T-helper 1 cell treated with Interleukin-12 subunit alpha and Interleukin-12 subunit beta and Interleukin-4 antibody, amounts not matched to agents 30 ng/mL and 1 ng/mL, for 36 hours (primary cell): Measurements from ENCODE around the gene XPC. TPM values are rescaled to one million over a fixed set of nuclear protein-coding genes. Genes with fewer than 3 reads are reported as not detected.

Experiments used
- intact Hi-C: fragments of 100-400 bp; cut with micrococcal nuclease; formaldehyde crosslinking; loops from one replicate; pipeline ENCODE4 v1.15.1; 2024
- total RNA-seq: library from RNA; stranded (reverse); gene quantifications from 2 replicates; pipeline ENCODE4 v1.2.3, GENCODE V29; 2022

The XPC gene
- total RNA-seq, 1 donor from 2014 or later: 56.0 TPM

DNA sequence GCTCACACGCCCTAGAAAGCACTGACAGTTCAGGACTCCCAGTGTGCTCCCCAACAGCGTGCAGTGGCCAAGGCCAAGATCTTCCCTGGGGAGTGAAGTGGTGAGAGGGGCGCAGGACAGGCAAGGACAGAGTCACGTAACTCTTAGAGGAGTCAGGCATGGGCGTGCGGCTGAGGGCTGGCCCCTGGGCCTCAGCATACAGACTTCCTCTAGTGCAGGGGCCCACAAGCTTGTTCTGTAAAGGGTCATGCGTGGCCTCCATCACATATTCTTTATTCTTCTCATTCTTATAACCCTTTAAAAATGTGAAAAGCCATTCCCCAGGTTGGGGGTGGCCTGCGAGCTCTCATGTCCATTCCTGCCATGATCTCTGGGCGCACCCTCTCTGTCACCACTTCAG is 28.3 kb downstream of the XPC start:
- intact Hi-C loops: no loop called here

DNA sequence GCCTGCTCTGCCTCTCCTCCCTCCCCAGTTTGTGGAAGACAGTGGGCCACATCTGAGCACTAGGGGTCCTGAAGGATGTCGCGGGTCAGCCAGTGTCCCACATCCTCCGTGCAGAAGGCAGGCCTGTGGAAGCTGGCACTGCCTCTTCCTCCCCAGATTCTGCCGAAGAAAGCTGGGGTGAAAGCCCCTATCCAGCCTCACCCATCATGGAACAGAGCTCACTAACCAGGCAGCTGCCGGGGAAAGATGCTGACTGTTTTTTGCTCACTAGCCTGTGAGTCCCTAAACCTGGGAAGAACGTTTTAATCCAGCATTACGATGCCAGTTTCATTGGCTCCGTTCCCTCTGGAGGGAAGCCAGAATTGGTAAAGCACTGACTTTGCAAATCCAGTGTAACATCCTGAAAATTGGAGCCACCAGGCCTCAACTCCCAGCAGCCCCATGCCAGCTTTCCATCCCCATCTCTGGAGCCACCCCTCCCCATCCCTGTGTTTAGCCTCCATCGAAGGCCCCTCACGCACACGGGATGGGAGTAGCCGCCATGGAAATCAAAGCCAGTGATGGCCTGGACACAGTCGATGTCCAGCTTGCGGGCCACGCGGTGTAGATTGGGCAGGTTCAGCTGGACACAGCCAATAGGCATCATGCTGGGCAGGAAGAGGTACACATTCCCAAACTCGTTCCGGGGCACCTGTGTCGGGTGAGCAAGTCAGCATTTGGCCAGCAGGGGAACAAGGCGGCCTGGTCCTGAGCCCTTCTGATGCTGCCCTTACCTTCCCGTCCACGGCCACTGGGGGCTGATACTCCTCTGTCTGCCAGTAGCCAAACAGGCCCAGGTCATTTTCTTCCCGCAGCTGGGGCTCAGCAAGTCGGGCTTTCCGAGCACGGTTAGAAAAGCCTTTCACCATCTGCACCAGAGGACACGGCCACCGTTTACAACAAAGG is 30.1 kb downstream of the XPC start:
- intact Hi-C loops: no loop called here

DNA sequence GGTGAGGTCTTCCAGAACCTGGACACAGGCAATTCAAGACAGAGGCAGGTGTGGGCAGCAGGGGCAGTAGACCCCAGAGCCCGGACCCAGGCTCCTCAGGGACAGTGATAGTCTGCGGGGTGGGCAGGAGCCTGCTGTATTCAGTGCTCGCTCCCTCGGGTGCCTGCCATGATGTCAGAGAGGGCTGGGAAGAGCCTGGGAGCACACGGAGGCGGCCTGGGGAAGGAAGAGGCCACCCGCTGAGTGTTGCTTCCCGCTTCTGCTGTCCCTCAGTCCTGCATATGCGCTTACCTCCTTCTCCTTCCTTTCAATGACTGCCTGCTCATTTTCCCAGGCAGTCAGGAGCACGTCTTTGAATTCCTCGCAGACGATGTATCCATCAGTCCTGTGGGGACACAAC is 30.8 kb downstream of the XPC start:
- intact Hi-C loops: no loop called here

DNA sequence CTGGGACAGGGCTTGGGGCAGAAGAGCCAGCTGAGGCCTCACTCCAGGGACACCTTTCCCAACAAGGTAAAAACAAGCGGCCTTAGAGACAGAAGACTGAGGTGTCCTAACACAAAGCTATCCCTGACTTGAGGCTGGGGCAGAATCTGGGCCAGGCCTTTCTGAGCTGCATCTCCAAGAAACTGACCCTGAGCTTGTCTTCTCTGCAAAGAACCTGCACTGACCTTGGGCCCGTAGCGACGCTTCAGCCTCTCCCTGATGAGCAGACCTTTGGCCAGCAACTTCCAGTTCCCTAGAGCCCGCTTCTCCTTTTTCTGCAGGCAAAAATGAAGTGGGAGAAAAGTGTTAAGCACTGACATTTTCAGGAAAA is 31.4 kb downstream of the XPC start:
- intact Hi-C loops: no loop called here

DNA sequence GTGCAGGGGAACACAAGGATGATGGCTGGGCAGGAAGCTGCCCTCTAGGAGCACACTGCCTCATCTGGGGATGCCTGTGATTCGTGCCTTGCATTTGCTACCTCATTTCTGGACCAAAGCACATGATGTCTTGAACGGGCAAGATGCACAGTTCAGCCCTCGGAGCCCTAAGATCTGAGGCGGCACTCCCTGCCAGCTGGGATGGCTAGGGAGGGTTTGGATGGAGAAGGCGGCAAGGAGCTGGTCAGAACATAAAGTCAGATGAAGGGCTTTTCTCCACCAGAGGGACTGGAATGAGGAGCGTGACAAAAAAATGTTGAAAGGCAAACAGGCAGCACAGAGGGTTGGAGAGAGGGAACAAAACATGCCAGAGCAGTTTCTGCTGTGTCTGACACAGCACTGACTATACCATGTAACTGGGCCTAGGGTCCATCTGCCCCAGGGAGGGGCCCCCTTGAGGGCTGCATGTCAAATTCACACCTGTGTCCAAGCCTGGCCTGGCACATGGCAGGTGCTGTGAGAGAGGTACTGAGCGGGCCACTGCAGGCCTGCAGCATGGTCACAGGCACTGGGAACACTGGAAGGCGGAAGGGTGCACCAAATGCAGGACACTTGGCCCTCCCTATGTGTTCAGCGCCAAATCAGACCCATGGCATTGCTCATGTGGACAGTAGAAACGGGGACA is 31.9 kb downstream of the XPC start:
- intact Hi-C loops: no loop called here

DNA sequence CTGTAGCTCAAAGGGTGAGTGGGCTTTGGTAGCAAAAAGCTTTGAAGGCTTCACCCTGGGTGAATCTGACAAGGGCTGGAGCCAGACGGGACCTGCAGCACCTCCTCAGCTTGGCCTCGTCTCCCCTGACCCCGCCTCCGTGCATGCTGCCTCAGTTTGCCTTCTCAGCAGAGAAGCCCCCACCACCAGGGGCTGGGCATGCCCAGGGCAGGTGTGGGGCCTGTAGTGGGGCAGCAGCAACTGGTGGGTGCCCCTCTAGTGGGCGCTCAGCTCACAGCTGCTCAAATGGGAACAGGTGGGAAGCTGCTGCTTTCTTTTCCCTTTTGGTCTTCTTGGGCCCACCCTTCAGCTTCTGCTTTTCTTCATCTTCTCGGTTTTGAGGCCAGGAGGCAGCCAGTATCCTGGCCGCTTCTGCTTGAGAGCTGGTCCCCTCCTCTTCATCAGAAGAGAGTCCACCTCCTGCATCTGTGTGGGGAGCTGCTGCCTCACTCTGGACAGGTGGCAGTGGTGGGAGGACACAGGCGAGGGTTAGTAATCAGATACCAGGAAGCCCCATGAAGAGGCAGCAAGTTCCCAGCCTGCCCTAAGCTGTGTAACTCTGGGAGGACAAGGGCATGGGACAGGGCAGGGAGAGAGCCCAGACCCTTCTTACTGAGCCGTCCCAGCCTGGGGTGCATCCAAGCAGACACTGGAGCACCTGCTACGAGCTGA is 32.6 kb downstream of the XPC start:
- intact Hi-C loops: no loop called here

DNA sequence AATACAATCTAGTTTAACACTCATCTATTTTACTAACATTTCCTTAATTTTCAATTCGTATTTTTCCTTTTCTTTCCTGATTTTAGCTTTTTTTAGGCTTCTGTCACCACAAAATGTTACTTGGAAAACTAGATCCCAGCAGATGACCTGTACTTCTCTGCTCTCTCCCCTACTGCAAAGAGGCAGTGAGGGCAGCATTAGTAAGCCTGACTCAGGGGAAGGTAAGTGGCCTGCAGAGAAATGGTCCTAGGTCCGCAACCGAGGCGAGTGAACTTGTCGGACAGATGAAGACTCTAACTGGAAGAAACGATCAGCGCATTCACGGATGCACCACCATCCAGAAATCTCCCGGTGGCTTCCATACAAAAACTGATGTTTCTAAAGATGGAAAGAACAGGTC is 33.2 kb downstream of the XPC start:
- intact Hi-C loops: no loop called here

DNA sequence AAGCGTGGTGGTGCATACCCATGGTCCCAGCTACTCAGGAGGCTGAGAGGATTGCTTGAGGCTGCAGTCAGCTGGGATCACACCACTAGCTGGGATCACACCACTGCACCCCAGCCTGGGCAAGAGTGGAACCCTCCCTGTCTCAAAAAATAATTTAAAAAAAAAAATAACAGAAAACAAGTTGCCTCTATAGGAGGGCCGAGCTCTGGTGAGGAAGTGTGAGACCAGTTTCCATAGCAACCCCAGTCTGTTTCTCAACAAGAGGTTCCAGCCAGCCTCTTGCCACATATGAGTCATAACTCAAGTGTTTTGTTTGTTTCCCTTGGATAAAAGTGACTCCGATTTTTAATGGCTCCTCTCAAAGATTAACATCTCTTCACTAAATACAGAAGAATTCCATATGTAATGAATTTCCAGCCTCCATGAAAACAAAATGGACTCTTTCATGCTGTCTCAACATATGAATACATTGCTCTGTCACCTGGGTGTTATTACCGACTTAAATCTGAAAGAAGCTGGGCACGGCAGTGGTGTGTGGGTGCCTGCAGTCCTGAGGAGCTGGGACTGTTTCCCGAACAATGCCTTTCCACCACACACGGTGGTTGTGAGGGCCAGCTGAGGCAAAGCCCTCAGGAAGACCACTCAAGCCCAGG is 33.9 kb downstream of the XPC start:
- intact Hi-C loops: loop anchor here (1.0 to 5.0 kb wide), 8 partner anchors 20 to 722 kb away; partner anchors contain the start of genes CCDC174, CHCHD4, LSM3 and NUP210

DNA sequence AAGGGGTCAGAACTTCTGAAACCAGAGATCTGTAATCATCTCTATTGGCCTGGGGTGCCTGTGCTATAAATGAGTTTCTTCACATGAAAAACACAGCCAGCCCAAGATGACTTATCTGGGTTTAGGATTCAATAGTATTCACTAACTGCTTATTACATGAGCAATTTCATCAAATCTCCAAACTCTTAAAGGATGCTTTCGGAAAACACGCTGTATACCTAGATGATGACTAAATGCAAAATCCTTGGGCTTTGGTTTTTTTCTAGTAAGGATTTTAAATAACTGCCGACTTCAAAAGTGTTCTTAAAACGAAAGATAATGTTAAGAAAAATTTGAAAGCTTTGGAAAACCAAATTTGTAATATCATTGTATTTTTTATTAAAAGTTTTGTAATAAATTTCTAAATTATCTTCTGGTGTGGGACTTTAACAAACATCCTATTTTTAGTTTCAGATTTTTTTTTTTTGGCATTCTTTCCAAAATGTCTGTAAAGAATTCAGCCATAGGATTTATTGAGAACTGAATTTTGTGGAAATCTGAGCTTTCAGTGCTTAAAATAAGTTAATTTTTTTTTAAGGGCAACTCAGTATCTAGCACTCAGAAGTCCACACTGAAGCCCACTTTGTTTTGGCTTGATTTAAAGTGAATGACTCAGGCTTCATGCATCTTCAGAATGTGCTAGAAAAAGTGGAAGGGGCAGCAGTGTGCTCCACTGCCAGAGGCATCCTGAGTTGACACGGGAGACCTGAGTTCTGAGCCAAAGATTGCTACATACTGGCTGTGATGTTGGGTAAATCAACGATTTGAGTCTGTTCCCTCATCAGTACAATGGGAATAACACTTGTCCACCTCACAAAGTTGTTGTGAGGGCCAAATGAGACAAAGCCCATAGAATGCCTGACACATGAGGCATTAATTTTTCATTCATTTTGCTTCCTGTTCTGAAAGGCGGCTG is 34.9 kb downstream of the XPC start:
- intact Hi-C loops: loop anchor here (1.0 to 5.0 kb wide), 8 partner anchors 19 to 721 kb away; partner anchors contain the start of genes CCDC174, CHCHD4, LSM3 and NUP210

DNA sequence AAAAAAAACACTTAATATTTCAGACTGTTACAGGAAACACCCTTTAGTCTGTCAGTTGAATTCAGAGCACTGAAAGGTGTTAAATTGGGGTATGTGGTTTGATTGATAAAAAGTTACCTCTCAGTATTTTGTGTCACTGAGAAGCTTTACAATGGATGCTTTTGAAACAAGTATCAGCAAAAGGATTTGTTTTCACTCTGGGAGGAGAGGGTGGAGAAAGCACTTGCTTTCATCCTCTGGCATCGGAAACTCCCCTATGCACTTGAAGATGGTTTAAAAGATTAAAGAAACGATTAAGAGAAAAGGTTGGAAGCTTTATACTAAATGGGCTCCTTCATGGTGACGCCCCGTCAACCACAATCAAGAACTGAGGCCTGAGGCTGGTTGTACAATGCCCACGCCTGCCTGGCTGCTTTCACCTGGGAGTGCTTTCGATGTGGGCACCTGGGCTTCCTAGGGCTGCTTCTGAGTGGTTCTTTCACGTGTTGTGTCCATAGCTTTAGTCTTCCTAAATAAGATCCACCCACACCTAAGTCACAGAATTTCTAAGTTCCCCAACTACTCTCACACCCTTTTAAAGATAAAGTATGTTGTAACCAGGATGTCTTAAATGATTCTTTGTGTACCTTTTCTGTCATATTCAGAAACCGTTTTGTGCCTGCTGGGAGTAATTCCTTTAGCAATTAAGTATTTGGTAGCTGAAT is 35.7 kb downstream of the XPC start:
- intact Hi-C loops: loop anchor here (5.0 kb wide), 1 partner anchor 720 kb away; the partner anchor contains the start of gene NUP210

DNA sequence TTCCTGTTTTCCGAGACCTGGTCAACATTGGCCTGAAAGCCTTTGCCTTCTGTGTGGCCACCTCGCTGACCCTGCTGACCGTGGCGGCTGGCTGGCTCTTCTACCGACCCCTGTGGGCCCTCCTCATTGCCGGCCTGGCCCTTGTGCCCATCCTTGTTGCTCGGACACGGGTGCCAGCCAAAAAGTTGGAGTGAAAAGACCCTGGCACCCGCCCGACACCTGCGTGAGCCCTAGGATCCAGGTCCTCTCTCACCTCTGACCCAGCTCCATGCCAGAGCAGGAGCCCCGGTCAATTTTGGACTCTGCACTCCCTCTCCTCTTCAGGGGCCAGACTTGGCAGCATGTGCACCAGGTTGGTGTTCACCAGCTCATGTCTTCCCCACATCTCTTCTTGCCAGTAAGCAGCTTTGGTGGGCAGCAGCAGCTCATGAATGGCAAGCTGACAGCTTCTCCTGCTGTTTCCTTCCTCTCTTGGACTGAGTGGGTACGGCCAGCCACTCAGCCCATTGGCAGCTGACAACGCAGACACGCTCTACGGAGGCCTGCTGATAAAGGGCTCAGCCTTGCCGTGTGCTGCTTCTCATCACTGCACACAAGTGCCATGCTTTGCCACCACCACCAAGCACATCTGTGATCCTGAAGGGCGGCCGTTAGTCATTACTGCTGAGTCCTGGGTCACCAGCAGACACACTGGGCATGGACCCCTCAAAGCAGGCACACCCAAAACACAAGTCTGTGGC is 36.6 kb downstream of the XPC start:
- intact Hi-C loops: loop anchor here (5.0 kb wide), 1 partner anchor 719 kb away; the partner anchor contains the start of gene NUP210

DNA sequence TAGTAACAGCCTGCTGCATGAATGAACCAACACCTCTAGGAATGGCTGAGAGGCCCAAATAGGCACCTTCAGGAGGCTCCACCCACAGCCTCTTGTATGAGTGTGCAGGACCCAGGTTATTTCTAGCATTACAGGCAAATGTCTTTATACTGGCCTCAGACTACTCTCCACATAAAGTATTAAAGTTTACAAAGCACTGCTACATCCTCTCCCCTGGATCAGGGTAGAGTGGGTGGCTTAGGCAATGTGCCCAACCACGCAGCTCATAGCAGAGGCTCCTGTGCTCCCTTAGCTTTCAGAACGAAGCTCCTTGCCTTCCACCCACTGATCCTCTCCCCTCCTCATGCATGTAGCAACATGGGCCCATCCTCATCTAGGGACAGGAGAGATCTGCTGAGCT is 37.3 kb downstream of the XPC start:
- intact Hi-C loops: loop anchor here (5.0 kb wide), 1 partner anchor 719 kb away; the partner anchor contains the start of gene NUP210

DNA sequence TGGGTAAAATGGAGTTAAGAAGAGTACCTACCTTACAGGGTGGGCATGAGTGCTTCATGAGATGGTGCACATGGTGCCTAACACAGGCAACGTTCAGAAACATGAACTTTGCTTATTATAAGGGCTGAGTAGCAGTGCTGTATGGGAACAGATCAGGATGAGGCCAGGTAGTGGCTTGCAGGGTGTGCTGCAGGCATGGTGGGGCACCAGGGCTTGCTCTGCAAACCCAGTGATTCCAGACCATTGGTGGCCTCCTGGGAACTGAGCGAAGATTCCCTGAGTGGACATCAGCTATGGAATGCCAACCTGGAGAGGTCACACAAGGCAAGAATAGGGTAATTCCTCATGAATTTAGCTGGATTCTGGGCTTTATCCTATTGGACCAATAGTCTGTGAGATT is 37.7 kb downstream of the XPC start:
- intact Hi-C loops: loop anchor here (5.0 kb wide), 1 partner anchor 718 kb away; the partner anchor contains the start of gene NUP210

DNA sequence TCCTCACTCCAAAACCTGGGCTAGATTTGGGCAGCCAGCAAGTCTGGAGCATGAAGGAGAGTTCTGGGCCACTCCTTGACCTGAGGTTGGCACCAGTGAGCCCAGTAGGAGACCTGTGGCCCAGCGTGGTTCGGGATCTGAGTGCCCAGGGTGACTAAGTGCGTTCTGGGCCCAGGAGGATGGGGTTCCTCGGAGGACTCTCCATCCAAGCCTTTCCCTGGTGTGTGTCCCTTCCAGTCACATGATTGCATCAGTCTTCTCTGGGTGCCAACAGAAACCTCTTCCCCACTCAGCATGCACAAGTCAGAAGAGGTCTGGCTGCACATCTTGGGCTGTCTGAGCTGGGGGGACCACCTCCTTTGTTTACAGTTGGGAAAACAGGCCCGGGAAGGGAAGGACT is 38.6 kb downstream of the XPC start:
- intact Hi-C loops: loop anchor here (5.0 kb wide), 1 partner anchor 717 kb away; the partner anchor contains the start of gene NUP210

DNA sequence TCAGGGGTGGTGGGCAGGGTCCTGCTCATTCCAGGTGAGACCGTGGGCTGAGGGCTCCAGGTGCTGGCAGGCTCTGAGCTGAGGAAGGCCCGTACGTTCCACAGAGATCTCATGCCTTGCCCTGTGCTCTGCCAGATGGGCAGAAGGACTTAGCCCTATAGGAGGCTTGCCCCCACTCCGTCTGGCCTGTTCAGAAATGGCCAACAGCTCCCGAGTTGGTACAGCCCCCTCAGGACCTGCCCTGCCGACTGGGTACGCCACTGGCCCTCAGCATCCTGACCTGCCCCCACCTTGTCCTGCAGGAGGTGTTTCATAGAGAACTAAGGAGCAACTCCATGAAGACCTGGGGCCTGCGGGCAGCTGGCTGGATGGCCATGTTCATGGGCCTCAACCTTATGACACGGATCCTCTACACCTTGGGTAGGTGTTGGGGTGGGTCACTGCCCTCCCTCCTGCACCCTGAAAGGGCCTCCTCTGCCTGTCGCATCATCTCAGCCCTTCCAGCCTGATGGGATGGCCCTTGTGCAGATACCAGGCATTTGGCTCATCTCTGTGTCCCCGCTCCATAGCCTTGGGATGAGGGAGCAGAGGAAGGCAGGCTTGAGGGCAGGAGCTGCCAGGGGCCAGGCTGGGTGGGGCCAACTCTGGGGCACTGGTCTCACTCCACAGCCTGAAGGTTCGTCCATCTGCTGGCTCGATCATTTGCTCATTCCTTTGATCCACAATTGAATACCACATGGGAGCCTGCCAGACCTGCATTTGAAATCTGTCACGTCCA is 39.3 kb downstream of the XPC start:
- intact Hi-C loops: no loop called here

DNA sequence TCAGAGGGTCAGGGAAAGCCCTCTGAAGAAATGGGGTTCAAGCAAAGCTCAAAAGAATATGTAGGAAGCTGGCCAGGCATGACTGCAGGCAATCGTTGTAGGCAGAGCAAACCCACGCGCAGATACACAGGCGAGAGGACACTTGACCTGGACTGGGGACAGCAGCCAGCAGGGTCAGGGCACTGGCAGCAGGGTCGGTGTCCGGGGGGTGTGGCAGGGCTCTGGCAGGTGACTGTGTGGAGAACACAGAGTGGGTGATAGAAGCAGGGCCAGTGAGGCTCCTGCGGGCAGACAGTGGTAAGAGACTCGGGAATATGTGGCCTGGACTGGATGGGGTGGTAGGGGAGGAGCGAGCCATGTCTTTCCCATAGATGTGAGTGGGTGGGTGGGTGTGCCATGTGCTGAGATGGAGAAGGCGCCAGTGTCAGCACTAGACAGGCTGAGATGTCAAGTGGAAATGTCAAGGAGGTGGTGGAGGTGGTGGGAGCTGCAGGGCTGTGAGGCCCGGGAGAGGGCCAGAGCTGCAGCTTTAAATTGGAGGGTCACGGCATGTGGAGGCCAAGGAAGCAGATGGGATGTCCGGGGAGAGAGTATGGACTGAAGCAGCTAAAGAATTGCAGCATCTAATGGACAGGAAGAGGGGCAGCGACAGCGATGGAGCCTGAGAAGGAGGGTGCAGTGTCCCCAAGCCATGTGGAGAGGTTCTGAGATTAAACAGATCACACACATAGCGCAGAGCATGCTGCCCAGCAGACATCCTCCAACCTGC is 40.1 kb downstream of the XPC start:
- intact Hi-C loops: no loop called here

DNA sequence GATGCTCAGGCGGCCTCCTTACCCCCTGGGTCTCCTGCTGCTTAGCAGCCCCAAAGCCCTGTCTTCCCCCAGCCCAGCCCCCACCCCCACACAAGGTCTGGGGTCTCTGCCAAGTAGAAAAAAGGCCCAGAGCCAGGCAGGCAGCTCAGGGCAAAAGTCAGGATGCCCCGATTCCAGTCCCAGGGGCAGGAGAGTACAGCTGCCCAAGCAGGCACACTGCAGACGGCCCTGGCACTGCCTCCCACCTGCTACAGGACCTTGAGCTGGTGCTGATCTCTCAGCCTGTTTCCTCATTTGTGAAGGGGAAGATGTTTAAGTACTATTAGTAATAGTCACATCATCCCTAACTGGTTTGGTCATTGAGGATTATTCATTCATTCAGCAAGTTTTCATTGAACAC is 41.0 kb downstream of the XPC start:
- intact Hi-C loops: no loop called here
